A549 (cell line): ENCODE data around the gene STPG2.

ENCODE experiments used
- CTCF ChIP-seq: fragments of >200 bp; sonication (Bioruptor Twin); formaldehyde crosslinking; IDR thresholded peaks from 3 replicates; pipeline ENCODE4 v1.5.1; 2016
- EP300 ChIP-seq, 2 experiments: fragments of >200 bp; sonication (Bioruptor Twin); formaldehyde crosslinking; IDR thresholded peaks; 2 replicates in 1 of 2; 3 replicates in 1 of 2; pipeline ENCODE4 v1.6.1; 2016 to 2017
- MYC ChIP-seq: IDR thresholded peaks from 2 replicates; pipeline ENCODE4 v1.6.1; 2012; ENCODE audit warnings: mild to moderate bottlenecking, inconsistent platforms, low read length, improper control_type of control experiment, borderline replicate concordance
- RNF2 ChIP-seq: fragments of 200-600 bp; sonication (generic); IDR thresholded peaks from 2 replicates; pipeline ENCODE4 v1.6.1; 2016; ENCODE audit warnings: low read depth, mild to moderate bottlenecking, antibody characterized with exemption, moderate library complexity, borderline replicate concordance
- USF2 ChIP-seq: fragments of 450-650 bp; IDR thresholded peaks from 2 replicates; pipeline ENCODE4 v1.6.1; 2014; ENCODE audit warnings: antibody characterized with exemption

- TF ChIP-seq EP300 (IDR thresholded peaks at IDR 0.05) (no peak), CTCF (no peak), USF2 (no peak), MYC (no peak), RNF2 (no peak)
Observed at GRCh38 chr4:97942951-97943350, 200.3 kb downstream of the STPG2 start.
